HUES64 (cell line): ENCODE results near the gene TNFRSF13B.

Experiments used
- H3K27ac ChIP-seq: 2 replicates; pipeline ENCODE4 v1.7.0; 2013; ENCODE audit warnings: low read depth, low read length, inconsistent platforms
- H3K27me3 ChIP-seq: 2 replicates; pipeline ENCODE4 v1.6.1; 2013; ENCODE audit warnings: mild to moderate bottlenecking, low read length; ENCODE audit not compliant: insufficient read depth
- H3K36me3 ChIP-seq: 2 replicates; pipeline ENCODE4 v1.6.1; 2013; ENCODE audit warnings: mild to moderate bottlenecking, low read length; ENCODE audit not compliant: insufficient read depth
- H3K4me1 ChIP-seq: 2 replicates; pipeline ENCODE4 v1.6.1; 2013; ENCODE audit warnings: mild to moderate bottlenecking, low read length, moderate library complexity; ENCODE audit not compliant: insufficient read depth
- H3K4me3 ChIP-seq: 2 replicates; pipeline ENCODE4 v1.5.1; 2013; ENCODE audit warnings: mild to moderate bottlenecking, low read length, moderate library complexity
- H3K9ac ChIP-seq: 2 replicates; pipeline ENCODE4 v1.6.1; 2013; ENCODE audit warnings: mild to moderate bottlenecking, low read depth, low read length
- H3K9me3 ChIP-seq: 2 replicates; pipeline ENCODE4 v1.6.1; 2013; ENCODE audit warnings: low read depth, low read length; ENCODE audit not compliant: insufficient read depth
- WGBS: fragments of 150-250, 120-280 bp; methylation state at CpG from one replicate; pipeline ENCODE4 v1.1.7; 2013; ENCODE audit warnings: missing lambda C conversion rate; 5-methylcytosine and 5-hydroxymethylcytosine counted together

TNFRSF13B gene

DNA sequence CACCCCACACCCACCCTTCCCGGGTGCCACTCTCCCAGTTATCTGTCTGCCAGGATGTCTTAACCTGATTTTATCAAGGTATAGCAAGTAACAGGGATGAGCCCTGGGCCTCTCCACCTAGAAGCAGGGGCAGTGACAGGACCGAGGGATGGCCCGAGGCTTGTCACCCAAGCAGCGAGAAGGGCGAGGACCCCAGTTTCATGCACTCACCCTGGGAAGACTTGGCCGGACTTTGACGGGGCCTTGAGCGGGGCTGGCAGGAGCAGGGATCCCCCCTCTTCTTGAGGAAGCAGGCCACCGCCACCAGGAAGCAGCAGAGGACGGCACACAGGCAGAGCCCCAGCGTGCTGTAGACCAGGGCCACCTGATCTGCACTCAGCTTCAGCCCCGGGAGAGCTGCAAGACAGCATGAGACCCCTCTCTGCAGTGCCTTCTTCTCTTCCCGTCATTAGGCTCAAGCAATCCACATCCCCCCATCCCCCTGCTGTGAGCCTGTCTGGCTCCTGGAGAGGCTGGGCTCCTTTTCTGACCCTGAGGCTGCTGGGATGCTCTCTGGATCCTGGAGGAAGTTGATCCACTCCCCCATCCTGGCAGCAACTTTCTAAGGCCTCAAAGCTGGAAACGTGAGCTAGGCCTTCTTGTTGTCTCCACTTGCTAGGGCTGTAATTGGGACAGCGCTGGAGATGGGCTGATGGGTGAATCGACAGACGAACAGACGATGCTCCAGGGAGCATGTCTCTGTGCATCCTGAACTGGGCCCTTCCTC, 31.6 kb downstream of the TNFRSF13B start:
- H3K4me1 ChIP-seq, result peaks cover 6% of the 10 kb centered on the region
- 55% methylated on average over 18 of the region's 18 CpGs for WGBS
- no peaks in the 10 kb centered on the region for H3K36me3 ChIP-seq

DNA sequence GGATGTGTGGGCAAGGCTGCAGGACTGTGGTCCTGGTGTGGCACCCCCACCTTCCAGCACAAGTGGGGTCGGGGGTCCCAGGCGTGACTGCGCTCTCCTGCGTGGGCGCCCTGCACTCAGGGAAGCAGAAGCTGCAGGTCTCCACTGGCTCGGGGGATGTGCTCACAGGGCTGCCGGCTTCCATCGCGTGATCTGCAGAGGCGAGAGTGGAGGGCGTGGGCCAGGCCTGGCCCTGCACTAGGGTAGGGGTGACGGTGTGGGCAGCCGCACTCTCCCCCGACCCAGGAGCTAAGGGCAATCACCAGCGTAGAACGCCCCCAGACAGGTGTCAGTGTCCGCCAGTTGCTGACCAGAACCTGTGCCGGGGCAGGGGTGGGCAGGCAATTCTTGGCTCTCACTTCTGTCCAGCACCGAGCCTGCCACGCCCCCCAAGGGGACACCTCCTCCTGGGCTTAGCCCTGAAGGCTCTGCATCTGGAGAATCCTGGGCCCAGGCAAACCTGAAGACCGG, 32.3 kb downstream of the TNFRSF13B start:
- 83% methylated on average over 21 of the region's 21 CpGs for WGBS
- H3K4me1 ChIP-seq, result peaks cover 5% of the 10 kb centered on the region; the same call in 1 of the 2 replicates
- no peaks in the 10 kb centered on the region for H3K27me3 ChIP-seq
- no peak overlapping the region for H3K4me3 ChIP-seq
- no peaks in the 10 kb centered on the region for H3K36me3 ChIP-seq
- H3K27ac ChIP-seq, result no peak overlapping the region
- H3K9me3 ChIP-seq, result no peaks in the 10 kb centered on the region
- H3K9ac ChIP-seq, result no peak overlapping the region

More for the DNA sequence above, 31.6 kb downstream of the TNFRSF13B start:
- no peak overlapping the region for H3K9ac ChIP-seq
- no peak overlapping the region for H3K27ac ChIP-seq
- H3K4me3 ChIP-seq, result no peak overlapping the region
- H3K9me3 ChIP-seq, result no peaks in the 10 kb centered on the region
- H3K27me3 ChIP-seq, result no peaks in the 10 kb centered on the region

- 71% methylated on average over 1 of the region's 1 CpG for WGBS
- Histone ChIP-seq H3K36me3 (no peaks in the 10 kb centered on the region), H3K9me3 (no peaks in the 10 kb centered on the region), H3K4me3 (no peak overlapping the region), H3K27me3 (no peaks in the 10 kb centered on the region), H3K4me1 (peaks cover 5% of the 10 kb centered on the region; the same call in 1 of the 2 replicates), H3K27ac (no peak overlapping the region), H3K9ac (no peak overlapping the region)
Measured at GRCh38 chr17:16939208-16939576, 32.7 kb downstream of the TNFRSF13B start.

- Histone ChIP-seq H3K4me1 (peaks cover 5% of the 10 kb centered on the region; the same call in 1 of the 2 replicates), H3K9ac (no peak overlapping the region), H3K27ac (no peak overlapping the region), H3K9me3 (no peaks in the 10 kb centered on the region), H3K4me3 (no peak overlapping the region), H3K36me3 (no peaks in the 10 kb centered on the region), H3K27me3 (no peaks in the 10 kb centered on the region)
- WGBS, result 80% methylated on average over 12 of the region's 12 CpGs
Measured at GRCh38 chr17:16938496-16939207, 33.3 kb downstream of the TNFRSF13B start.

DNA sequence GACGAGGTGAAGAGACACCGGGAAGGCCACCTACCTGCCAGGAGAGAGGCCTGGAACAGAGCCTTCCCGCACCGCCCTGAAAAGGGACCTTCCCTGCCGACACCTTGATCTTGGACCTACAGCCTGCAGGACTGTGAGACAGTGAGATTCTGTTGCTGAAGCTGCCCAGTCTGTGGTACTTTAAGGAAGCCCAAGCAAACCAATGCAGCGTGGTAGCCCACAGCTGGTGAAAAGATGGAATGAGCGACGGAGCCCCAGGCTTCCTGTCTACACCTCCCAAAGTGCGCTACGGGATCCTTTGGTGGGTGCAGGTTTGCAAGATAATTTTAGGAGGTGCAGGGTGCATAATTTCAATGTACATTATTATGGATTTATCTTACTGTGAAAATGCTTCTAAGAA, 33.9 kb downstream of the TNFRSF13B start:
- H3K36me3 ChIP-seq, result no peaks in the 10 kb centered on the region
- WGBS, result 95% methylated on average over 10 of the region's 10 CpGs

DNA sequence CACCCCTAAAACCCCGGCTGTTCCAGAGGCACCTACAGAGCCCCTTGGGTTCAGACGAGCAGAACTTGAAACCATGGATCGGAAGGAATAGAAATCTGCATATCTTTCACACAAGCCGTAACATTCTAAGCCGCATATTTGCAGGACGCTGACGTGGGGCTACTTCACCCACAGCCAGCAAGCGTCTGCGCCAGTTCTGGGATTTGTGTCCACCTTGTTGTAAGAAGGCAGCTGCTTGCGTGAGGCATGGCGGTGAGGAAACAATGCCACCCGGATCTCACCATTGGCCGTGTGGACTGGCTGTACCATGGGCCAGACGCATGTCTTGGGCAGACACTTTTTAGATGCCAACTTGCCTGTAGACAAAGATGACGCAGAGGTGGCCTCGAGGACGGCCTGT, 34.5 kb downstream of the TNFRSF13B start:
- no peak overlapping the region for H3K4me3 ChIP-seq
- H3K9me3 ChIP-seq, result no peaks in the 10 kb centered on the region
- no peaks in the 10 kb centered on the region for H3K36me3 ChIP-seq
- no peaks in the 10 kb centered on the region for H3K27me3 ChIP-seq
- H3K4me1 ChIP-seq, result peaks cover 5% of the 10 kb centered on the region; the same call in 1 of the 2 replicates
- no peak overlapping the region for H3K9ac ChIP-seq
- no peak overlapping the region for H3K27ac ChIP-seq
- WGBS, result 94% methylated on average over 17 of the region's 17 CpGs

More for the DNA sequence above, 33.9 kb downstream of the TNFRSF13B start:
- H3K27me3 ChIP-seq, result no peaks in the 10 kb centered on the region
- H3K4me3 ChIP-seq, result no peak overlapping the region
- no peaks in the 10 kb centered on the region for H3K9me3 ChIP-seq
- H3K4me1 ChIP-seq, result peaks cover 5% of the 10 kb centered on the region; the same call in 1 of the 2 replicates
- no peak overlapping the region for H3K27ac ChIP-seq
- H3K9ac ChIP-seq, result no peak overlapping the region

DNA sequence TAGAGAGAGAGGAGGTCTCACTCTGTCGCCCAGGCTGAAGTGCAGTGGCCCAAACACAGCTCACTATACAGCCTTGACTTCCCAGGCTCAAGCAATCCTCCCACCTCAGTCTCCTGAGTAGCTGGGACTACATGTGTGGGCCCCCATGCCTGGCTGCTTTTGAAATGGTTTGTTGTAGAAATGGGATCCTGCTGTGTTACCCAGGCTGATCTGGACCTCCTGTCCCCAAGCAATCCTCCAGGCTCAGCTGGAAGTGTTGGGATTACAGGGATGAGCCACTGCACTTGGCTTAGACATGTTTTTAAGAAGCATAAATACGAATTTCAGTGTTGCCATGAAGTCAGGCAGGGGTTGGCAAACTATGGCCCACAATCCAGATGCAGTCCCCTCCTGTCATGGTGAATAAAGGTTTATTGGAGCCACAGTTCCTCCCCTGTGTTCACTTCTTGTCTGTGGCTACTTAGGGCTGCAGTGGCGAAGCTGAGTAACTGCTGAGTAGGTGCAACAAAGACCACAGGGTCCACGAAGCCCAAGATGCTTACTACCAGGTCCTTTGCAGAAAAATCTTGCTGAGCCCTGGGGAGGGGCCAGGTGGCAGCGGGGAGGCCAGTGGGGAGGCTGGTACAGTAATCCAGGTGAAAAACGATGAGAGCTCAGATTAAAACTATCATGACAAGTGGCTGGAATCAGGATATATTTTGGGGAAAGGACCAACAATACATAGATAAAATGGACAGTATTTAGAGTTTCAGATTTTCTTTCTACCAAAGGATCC, 35.2 kb downstream of the TNFRSF13B start:
- H3K9ac ChIP-seq, result no peak overlapping the region
- H3K27me3 ChIP-seq, result no peaks in the 10 kb centered on the region
- H3K36me3 ChIP-seq, result no peaks in the 10 kb centered on the region
- WGBS, result 84% methylated on average over 6 of the region's 6 CpGs
- H3K4me3 ChIP-seq, result no peak overlapping the region
- peaks cover 5% of the 10 kb centered on the region; the same call in 1 of the 2 replicates for H3K4me1 ChIP-seq
- no peak overlapping the region for H3K27ac ChIP-seq
- no peaks in the 10 kb centered on the region for H3K9me3 ChIP-seq

- no peak overlapping the region for H3K27ac ChIP-seq
- H3K36me3 ChIP-seq, result no peaks in the 10 kb centered on the region
- H3K4me3 ChIP-seq, result no peak overlapping the region
- H3K27me3 ChIP-seq, result no peaks in the 10 kb centered on the region
- H3K9ac ChIP-seq, result no peak overlapping the region
- H3K4me1 ChIP-seq, result peaks cover 4% of the 10 kb centered on the region; the same call in 1 of the 2 replicates
- no peaks in the 10 kb centered on the region for H3K9me3 ChIP-seq
- WGBS, result 93% methylated on average over 5 of the region's 5 CpGs
Measured at GRCh38 chr17:16935786-16936185, 36.1 kb downstream of the TNFRSF13B start.

GRCh38 chr17:16935241-16935663, 36.7 kb downstream of the TNFRSF13B start:
- Histone ChIP-seq H3K9ac (no peak overlapping the region), H3K9me3 (no peaks in the 10 kb centered on the region), H3K4me1 (no peaks in the 10 kb centered on the region; the same call in 1 of the 2 replicates), H3K27ac (no peak overlapping the region), H3K27me3 (no peaks in the 10 kb centered on the region), H3K36me3 (no peaks in the 10 kb centered on the region), H3K4me3 (no peak overlapping the region)
- WGBS, result 93% methylated on average over 5 of the region's 5 CpGs

GRCh38 chr17:16934836-16935235, 37.1 kb downstream of the TNFRSF13B start:
- Histone ChIP-seq H3K4me1 (no peaks in the 10 kb centered on the region), H3K27me3 (no peaks in the 10 kb centered on the region), H3K27ac (no peak overlapping the region), H3K9me3 (no peaks in the 10 kb centered on the region), H3K4me3 (no peak overlapping the region), H3K36me3 (no peaks in the 10 kb centered on the region), H3K9ac (no peak overlapping the region)
- 93% methylated on average over 12 of the region's 12 CpGs for WGBS
